ENCODE data around the gene FRZB. TPM values are rescaled to one million over a fixed set of nuclear protein-coding genes. Genes with fewer than 3 reads are reported as not detected.

FRZB gene
- total and polyA plus RNA-seq, 2 donors (not counting 1 experiment from before 2014, with no cell fraction given), result 1.5 to 2.0 TPM

DNA sequence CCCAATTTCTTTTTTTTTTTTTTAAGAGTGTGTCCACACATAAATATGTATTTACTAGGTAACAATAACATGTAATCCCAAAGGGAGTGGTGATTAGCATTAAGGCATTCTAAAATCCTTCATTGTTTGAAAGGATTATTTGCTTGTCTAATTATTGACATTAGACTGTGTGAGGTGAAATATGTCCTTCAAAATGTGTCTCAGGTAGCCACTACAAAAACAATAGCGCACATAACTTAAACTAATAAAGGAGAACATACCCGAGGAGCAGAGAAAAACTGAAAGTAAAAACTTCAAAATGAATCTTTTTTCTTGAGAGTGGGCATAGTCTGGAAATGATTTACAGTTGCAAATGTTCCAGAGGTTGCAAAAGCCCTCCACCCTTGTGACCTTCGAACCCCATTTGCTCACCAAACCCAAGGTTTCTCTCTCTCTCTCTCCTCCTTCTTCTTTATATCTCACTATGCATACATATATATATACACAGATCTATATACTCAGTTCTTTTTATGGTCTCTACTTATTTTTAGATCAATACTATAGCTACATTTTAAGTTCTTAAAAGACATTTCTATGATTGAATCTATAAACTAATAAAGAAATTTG, 24.4 kb upstream of the FRZB start:
- Histone ChIP-seq H3K4me1 (ENCODE audit: control insufficient read depth, extremely low read depth, insufficient read depth, low read length) (no peaks in the 10 kb centered on the region), H2AFZ (ENCODE audit: low read length) (no peak overlapping the region)

DNA sequence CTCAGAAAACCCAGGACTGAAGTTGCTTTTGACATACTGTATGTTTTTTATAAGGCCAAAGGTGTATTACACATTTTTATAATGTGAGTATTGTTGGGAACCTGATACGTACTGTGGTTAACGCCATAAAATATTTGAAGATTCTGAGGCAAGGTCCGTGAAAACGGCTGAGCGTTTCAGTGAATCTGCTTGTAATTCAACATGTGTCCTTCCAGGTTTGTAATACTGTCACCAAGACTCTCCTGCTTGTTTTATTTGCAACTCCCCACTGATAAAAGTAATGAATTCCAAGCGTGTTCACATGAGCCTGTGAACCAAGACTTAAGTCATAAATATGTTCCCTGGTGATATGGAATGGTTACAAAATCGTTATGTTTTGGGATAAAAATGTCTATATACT, 23.9 kb upstream of the FRZB start:
- Histone ChIP-seq H3K4me3 (replicated peaks in 1 of 4; ENCODE audit: control extremely low read depth in 1 of 4, insufficient read depth in 1 of 4, low read depth in 3 of 4, low read length in 4 of 4) (no peak overlapping the region), H3K9me3 (ENCODE audit: control insufficient read depth, insufficient read depth, low read depth, low read length) (no peaks in the 10 kb centered on the region), H3K27me3 (ENCODE audit: control insufficient read depth, insufficient read depth, low read length) (no peaks in the 10 kb centered on the region), H2AFZ (ENCODE audit: low read length) (no peak overlapping the region), H3K27ac (ENCODE audit: insufficient read depth, low read length) (no peak overlapping the region), H3K36me3 (ENCODE audit: control insufficient read depth, insufficient read depth, low read length) (no peaks in the 10 kb centered on the region), H4K20me1 (ENCODE audit: control insufficient read depth, extremely low read depth, insufficient read depth, low read length) (no peaks in the 10 kb centered on the region), H3K79me2 (ENCODE audit: control insufficient read depth, insufficient read depth, low read length) (no peaks in the 10 kb centered on the region), H3K4me1 (ENCODE audit: control insufficient read depth, extremely low read depth, insufficient read depth, low read length) (no peaks in the 10 kb centered on the region), H3K4me2 (ENCODE audit: extremely low read depth, insufficient read depth, low read length) (no peak overlapping the region), H3K9ac (ENCODE audit: insufficient read depth, low read length) (no peak overlapping the region)
- no peak for DNase-seq (ENCODE audit: low read depth in 2 of 2)
- TF ChIP-seq, protein P1, sequence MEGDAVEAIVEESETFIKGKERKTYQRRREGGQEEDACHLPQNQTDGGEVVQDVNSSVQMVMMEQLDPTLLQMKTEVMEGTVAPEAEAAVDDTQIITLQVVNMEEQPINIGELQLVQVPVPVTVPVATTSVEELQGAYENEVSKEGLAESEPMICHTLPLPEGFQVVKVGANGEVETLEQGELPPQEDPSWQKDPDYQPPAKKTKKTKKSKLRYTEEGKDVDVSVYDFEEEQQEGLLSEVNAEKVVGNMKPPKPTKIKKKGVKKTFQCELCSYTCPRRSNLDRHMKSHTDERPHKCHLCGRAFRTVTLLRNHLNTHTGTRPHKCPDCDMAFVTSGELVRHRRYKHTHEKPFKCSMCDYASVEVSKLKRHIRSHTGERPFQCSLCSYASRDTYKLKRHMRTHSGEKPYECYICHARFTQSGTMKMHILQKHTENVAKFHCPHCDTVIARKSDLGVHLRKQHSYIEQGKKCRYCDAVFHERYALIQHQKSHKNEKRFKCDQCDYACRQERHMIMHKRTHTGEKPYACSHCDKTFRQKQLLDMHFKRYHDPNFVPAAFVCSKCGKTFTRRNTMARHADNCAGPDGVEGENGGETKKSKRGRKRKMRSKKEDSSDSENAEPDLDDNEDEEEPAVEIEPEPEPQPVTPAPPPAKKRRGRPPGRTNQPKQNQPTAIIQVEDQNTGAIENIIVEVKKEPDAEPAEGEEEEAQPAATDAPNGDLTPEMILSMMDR (conservative IDR thresholded peaks at IDR 0.05 in 1 of 2, IDR thresholded peaks at IDR 0.05 in 1 of 2; ENCODE audit: low read depth in 1 of 2, low read length in 2 of 2), result no peak
- no peak for TF ChIP-seq EZH2 (IDR thresholded peaks at IDR 0.05; ENCODE audit: low read length, missing control alignments)

More for the DNA sequence above, 24.4 kb upstream of the FRZB start:
- Histone ChIP-seq H3K4me2 (ENCODE audit: extremely low read depth, insufficient read depth, low read length) (no peak overlapping the region), H3K9ac (ENCODE audit: insufficient read depth, low read length) (no peak overlapping the region), H4K20me1 (ENCODE audit: control insufficient read depth, extremely low read depth, insufficient read depth, low read length) (no peaks in the 10 kb centered on the region), H3K27me3 (ENCODE audit: control insufficient read depth, insufficient read depth, low read length) (no peaks in the 10 kb centered on the region), H3K79me2 (ENCODE audit: control insufficient read depth, insufficient read depth, low read length) (no peaks in the 10 kb centered on the region), H3K27ac (ENCODE audit: insufficient read depth, low read length) (no peak overlapping the region), H3K4me3 (replicated peaks in 1 of 4; ENCODE audit: control extremely low read depth in 1 of 4, insufficient read depth in 1 of 4, low read depth in 3 of 4, low read length in 4 of 4) (no peak overlapping the region), H3K9me3 (ENCODE audit: control insufficient read depth, insufficient read depth, low read depth, low read length) (no peaks in the 10 kb centered on the region), H3K36me3 (ENCODE audit: control insufficient read depth, insufficient read depth, low read length) (no peaks in the 10 kb centered on the region)
- no peak for DNase-seq (ENCODE audit: low read depth in 2 of 2)
- TF ChIP-seq EZH2 (IDR thresholded peaks at IDR 0.05; ENCODE audit: low read length, missing control alignments), result no peak
- TF ChIP-seq, protein P1 (conservative IDR thresholded peaks at IDR 0.05 in 1 of 2, IDR thresholded peaks at IDR 0.05 in 1 of 2; ENCODE audit: low read depth in 1 of 2, low read length in 2 of 2), result no peak

DNA sequence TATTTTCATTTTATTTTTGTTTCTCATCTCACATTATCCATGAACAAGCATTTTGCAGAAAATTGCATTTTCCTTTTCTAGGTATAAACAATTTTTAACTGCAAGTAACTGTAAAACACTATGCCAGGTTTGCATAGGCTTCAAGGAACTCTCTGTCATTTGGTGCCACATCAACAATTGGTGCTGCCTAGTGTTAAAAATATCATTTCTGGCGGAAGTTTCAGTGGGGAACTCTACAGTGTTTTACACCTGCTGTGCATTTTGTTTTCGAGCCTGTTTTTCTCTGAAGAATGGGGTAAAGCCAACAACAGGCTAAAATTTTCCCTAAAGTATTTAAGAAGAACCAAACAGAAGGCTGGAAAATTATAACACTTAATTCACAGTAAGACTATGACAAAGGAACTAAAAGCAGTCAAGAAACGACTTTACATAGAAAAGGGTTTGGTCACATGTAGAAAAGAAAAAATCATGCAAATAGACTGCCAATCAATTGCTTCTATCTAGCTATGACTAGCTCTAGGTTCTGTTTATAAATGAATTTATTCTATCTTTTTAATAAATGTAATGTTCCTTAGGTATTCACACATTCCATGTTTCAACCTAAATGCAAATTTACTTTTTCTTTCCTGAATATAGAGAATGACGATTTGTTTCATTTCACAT, 21.4 kb upstream of the FRZB start:
- TF ChIP-seq EZH2 (IDR thresholded peaks at IDR 0.05; ENCODE audit: low read length, missing control alignments), result no peak
- TF ChIP-seq, protein P1 (conservative IDR thresholded peaks at IDR 0.05 in 1 of 2, IDR thresholded peaks at IDR 0.05 in 1 of 2; ENCODE audit: low read depth in 1 of 2, low read length in 2 of 2), result no peak
- no peak for DNase-seq (ENCODE audit: low read depth in 2 of 2)
- Histone ChIP-seq H3K36me3 (ENCODE audit: control insufficient read depth, insufficient read depth, low read length) (no peaks in the 10 kb centered on the region), H3K9me3 (ENCODE audit: control insufficient read depth, insufficient read depth, low read depth, low read length) (no peaks in the 10 kb centered on the region), H3K4me3 (replicated peaks in 1 of 4; ENCODE audit: control extremely low read depth in 1 of 4, insufficient read depth in 1 of 4, low read depth in 3 of 4, low read length in 4 of 4) (no peak overlapping the region), H3K27me3 (ENCODE audit: control insufficient read depth, insufficient read depth, low read length) (no peaks in the 10 kb centered on the region), H4K20me1 (ENCODE audit: control insufficient read depth, extremely low read depth, insufficient read depth, low read length) (no peaks in the 10 kb centered on the region), H3K27ac (ENCODE audit: insufficient read depth, low read length) (no peak overlapping the region), H3K4me2 (ENCODE audit: extremely low read depth, insufficient read depth, low read length) (no peak overlapping the region), H3K9ac (ENCODE audit: insufficient read depth, low read length) (no peak overlapping the region), H3K4me1 (ENCODE audit: control insufficient read depth, extremely low read depth, insufficient read depth, low read length) (no peaks in the 10 kb centered on the region), H3K79me2 (ENCODE audit: control insufficient read depth, insufficient read depth, low read length) (no peaks in the 10 kb centered on the region), H2AFZ (ENCODE audit: low read length) (no peak overlapping the region)
